Measurements from ENCODE around the gene SERPINA6.
"Not testable (repeated sequence)": the region's sequence is repeated elsewhere in the genome, so short reads cannot be mapped to it uniquely, and the experiment has no call there.

Gene SERPINA6

DNA sequence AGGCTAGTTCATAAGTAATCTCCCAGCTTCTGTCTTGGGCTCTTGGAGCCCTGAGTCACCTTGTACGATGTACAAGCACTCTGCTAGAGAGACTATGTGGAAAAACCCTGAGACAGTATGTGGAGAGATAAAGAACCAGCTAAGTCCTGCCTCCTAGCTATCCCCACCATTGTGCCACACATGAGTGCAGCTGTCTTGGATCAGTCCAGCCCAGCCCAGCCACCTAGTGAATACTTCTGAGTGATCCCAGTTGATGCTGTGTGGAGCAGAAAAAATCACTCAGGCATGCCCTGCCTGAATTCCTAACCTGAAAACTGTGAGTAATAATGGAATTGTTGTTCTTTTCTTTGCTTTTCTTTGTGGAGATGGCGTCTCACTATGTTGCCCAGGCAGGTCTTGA, 5.1 kb upstream of the SERPINA6 start:
- no peak for DNase-seq (ENCODE audit: low read depth in 2 of 2)

DNA sequence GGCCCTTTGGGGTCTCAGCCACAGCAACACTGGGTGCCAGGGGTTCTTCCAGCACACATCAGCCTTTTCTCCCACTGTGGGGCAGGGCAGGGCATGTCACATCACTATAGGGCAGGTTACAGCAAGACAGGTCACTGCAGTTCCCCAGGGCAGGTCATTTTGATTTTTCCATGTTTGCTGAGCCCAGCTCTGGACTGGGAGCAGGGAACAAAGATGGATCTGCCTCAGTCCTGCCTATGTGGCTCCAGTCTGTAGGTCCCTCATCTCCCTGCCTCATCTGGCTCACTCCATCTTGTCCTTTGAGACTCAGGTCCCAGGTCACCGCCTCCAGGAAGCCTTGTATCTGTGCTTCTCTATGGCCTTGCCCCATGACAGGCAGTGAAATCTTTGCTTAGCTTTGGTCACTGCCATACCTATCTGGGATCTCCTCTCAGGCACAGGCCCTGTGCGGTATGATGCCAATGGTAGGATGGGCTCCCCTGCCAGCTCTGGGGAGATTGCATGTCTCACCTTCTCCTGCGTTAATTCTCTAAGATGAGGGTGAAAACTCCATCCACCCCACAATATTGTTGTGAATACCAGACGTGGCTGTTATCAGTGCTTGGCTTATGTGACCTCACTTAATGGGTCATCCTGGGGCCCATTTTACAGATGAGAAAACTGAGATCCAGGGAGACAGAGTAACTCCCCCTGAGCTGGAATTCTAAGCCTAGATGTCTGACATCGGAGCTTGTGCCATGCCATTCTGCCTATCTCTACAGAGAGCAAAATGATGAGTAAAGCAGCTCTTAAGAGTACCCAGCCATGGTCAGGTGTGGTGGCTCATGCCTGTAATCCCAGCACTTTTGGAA, 1.5 kb downstream of the SERPINA6 start:
- no peak for DNase-seq (ENCODE audit: low read depth in 2 of 2)

DNA sequence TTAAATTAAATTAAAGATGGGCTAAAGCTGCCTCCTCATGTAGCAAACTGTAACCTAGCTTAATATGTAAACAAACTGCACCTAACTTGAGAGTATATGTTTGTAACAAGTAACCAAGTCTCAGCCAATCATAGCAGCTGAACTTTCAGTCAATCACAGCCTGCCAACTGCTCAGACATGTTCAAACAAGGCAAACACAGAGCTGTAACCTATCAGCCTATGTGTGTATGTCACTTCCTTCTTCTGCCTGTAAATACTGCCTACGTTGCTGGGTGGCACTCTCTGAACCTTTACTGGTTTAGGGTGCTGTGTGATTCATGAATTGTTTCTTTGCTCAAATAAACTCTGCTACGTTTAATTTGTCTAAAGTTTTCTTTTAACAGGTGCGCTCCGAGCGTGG, 2.9 kb downstream of the SERPINA6 start:
- DNase-seq (ENCODE audit: low read depth in 2 of 2): no peak

DNA sequence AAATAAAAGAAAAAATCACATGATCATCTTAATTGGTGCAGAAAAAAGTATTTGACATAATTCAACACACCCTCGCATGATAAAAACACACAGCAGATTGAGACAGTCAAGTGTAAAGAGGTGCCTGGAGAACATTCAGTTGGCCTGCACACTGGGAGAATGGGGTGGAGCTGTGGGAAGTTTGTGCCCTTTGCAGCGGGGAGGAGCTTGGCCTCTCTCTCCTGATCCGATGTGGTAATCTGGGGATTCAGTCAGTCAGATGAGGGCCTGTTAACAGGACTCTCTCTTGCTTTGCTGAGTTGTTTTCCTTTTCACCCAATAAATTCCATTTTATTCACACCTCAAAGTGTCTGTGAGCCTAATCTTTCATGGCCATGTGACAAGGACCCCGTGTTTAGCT, 5.9 kb downstream of the SERPINA6 start:
- DNase-seq (ENCODE audit: low read depth in 2 of 2): no peak

DNA sequence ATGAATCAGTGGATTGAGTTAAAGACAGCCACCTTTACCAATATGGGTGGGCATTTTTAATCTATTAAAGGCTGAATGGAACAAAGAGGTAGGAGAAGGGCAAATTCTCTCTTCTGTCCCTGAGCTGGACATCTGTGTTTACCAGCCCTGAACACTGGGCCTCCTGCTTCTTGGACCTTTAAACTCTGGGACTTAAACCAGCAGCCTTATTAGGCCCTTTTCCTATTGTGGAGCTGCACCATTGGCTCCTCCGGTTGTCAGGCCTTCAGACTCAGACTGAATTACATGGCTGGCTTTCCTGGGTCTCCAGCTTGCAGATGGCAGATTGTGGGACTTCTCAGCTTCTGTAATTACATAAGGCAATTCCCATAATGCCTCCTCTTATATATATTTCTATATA, 6.4 kb downstream of the SERPINA6 start:
- no peak for DNase-seq (ENCODE audit: low read depth in 2 of 2)

DNA sequence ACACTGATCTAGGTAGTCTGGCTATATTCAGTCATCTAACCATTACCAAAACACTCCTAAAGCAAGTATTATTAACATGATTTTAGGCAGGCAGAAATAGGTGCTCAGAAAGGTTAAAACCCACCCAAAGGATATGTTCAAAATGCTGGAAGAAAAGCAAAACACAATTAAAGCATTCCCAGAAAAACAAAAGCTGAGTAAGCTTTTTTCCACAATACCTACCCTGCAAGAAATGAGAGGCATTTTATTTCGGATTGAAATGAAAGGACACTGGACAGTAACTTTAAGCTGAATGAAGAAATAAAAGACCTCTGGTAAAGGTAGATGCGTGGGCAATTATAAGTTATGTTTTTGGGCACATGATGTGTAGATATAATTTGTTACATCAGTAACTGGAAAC, 8.2 kb downstream of the SERPINA6 start:
- no peak for DNase-seq (ENCODE audit: low read depth in 2 of 2)

DNA sequence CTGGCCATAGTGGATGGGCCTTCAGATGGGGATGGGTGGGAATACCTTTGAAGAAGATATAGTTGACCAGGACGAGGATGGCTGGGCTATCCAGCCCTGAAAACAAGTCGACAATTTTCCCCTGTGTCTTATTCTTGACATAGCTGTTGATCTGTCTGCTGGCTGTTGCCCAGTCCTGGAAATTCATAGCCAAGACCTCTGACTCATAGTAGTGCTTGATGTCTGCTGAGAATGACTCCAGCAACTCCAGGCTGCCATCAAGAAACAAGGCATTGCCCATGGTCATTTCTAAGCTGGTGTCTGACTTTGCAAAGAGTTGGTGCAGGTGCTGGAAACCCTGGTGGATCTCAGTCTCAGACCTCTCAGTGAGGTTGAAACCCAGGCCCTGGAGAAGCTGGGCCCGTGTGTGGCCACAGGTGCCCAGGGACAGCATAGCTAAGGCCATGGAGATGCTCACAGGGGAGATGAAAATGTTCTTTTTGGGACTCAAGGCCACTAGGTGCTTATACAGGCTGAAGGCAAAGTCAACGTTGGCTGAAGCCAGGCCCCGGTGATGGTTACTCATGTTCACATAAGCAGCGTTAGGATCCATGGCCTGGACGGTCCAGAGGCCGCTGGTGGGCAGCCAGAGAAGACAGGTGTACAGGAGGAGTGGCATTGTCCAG, 9.0 kb downstream of the SERPINA6 start:
- no peak for DNase-seq (ENCODE audit: low read depth in 2 of 2)

DNA sequence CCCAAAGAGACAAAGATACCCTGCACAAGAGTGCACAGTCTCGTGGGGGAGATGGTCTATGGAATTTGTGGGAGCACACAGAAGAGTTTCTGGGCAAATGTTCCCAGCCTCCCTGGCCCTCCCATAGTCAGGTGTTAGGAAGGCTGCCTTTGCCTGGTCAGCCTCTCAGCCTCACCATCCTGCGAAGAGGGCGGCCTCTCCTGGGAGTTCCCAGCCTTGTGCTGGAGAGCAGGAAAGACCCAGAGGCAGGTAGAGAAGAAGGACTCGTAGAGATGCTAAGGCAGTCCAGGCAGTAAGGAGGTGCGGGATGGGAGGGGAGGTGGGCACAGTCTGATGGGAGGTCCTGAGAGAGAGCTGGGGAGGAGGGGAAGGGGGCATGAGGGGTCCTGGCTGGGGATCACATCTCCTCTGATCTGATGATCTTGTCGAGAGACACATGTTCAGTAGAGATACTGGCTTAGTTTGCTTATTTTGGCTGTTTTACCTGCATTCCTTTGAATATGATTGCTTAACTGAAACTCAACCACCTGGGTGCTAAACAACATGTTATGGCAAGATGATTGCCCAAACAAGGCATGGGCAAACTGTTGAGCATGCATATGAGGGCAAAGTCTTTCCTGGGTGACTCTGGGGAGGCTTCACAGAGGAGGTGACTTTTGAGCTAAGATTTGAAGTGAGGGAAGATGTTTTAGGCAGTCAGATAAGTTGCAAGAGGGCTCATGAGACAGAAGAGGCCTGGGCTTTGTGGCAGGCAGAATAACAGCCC, 10.5 kb downstream of the SERPINA6 start:
- DNase-seq (ENCODE audit: low read depth in 2 of 2): no peak

DNA sequence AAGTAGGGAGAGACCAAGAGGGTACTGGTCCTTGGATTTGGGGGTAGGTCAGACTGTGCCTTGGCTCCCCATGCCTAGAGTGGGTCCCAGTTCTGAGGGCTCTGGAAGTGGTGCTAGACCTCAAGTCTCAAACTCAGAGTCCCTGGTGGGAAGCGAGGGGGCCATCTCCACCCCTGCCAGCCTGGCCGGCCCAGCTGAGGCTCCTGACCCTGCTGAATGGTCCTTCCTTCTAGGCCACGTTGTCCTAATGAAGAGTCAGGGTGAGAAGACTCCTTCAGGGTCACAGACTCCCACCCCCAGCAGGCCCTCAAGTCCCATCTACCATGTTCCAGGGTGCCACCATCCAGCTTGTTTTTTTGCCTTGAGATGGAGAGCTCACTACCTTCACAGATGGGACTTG, 12.9 kb downstream of the SERPINA6 start:
- DNase-seq (ENCODE audit: low read depth in 2 of 2): no peak

DNA sequence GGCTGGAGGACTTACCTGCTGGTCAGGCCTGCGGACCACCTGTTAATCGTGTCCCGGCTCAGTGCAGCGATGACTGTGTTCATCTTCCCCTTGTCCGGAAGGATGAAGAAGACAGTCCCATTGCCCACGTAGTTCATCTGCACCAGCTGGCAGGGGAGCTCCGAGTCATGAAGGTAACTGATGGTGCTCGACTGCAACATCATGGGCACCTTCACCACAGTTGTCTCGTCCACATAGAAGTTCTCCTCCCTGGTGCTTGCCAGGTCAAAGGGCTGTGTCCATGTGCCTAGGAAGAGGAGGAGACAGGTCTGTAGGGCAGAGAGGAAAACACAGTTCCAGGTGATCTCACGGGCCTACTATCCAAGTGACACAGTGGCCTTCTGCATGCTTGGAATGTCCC, 13.4 kb downstream of the SERPINA6 start:
- DNase-seq (ENCODE audit: low read depth in 2 of 2): no peak

DNA sequence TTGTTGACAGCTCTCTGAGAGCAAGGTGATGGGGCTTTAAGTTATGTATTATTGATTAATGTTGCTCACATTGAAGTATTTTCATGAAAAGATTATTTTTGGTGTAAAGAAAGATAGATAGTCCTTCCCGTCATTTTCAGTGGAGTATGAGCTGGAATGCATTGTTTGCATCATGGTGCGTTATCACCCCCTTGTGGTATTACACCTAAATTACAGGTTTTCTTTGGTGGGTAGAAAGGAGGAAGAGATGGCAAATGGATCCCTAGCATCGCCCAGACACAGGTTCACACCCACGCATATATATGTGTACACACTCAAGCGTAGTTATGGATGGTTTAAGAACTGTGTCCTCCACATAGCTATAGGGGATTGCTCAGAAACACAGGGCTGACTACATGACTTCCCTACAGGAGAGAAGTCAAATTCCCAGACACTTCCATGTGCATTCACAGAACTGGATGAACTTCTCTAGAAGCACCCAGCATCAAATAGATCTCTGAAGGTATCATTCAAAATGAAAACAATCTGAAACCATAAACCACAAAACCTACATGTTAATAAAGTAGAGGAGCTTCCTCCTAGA, 15.6 kb downstream of the SERPINA6 start:
- no peak for DNase-seq (ENCODE audit: low read depth in 2 of 2)

DNA sequence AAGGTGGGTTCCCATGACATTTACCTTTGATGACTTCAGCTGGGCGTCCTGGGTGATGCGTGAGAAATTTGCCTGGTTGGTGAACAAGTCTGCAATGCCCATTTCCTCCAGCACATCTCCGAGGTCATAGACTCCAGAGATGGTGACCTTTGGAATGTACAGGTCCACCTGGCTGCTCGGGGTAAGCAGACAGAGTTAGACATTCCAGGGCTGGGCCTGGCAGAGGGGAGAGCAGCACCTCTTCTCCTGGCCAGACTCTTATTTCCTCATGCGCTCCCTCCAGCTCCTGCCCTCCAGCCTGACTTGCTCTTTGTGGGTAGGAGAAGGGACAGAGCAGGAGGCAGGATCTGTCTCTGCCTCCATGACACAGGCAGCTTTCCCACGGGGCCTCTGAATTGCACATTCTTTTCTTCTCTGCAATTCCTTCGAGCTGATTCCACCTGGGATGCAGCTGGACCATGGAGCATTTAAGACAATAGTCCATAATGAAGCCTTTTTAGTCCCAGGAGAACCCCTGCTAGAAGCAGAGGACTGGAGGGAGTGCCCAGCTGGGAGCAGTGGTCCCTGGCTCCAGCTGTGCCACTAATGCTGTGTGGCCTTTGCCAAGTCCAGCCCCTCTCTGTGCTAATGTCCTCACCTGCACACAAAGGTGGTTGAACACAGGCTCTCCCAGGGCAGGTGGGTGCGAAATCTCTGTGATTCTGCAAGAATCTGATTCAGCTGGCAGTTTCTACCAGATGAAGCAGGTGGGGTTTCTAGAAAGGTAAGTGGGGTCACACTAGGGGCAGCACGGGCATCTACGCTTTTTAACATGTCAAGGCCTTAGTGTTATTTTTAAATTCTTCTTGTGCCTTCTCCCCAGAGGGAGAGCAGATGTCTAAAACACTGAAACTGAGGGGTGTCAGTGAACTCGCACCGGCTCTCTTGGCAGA, 16.8 kb downstream of the SERPINA6 start:
- DNase-seq (ENCODE audit: low read depth in 2 of 2): no peak

DNA sequence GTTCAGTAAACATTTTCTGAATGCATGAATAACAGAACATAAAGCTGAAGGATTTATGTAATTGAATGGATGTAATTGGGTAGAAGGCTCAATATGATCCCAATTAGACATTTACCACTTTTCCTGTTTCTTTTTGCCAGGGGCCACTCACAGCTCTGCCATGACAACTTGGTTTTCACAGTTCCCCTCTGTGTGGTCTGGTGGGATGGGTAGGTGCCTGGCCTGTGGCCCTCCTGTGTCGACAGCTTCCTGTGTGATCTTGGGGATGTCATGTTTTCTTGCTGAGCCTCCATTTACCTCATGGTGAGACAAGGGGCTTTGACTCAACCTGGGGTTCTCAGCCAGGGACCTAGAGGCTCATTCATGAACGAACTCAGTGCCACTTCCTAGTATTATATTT, 17.5 kb downstream of the SERPINA6 start:
- DNase-seq (ENCODE audit: low read depth in 2 of 2): no peak

DNA sequence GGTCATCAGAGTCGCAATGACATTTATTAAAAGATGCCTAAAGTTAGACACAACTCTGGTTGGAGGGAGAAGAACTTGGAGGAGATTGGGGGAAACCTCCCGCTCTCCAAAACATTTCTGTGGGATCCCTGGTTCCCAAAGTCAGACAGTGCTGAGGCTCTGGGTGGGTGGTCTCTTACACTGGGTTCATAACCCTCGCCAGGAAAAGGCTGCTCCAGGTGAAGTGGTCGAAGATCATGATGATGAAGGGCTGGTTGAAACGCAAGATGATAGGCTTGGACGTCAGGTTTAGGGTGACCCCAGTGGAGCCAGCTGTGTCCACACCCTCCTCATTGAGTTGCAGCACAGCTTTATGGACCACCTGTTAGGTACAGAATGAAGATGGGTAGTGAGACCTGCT, 18.9 kb downstream of the SERPINA6 start:
- no peak for DNase-seq (ENCODE audit: low read depth in 2 of 2)

DNA sequence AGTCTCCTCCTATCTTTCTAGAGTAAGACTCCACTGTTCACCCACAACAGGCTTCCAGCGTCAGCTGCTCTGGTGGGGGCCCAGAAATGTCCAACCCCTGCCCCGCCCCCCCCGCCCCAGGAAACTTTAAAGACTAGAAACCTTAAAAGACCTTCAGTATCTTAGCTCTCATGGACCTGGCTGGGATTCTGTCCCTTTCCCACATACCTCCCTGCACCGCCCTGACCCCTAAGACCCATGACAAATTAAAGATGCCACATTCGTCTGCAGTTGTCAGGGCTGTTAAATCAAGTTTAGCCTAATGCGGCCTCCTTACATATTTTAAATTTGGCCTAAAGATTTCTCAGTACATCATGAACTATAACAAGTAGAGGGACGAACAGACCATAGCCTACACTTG, 20.0 kb downstream of the SERPINA6 start:
- no peak for DNase-seq (ENCODE audit: low read depth in 2 of 2)

DNA sequence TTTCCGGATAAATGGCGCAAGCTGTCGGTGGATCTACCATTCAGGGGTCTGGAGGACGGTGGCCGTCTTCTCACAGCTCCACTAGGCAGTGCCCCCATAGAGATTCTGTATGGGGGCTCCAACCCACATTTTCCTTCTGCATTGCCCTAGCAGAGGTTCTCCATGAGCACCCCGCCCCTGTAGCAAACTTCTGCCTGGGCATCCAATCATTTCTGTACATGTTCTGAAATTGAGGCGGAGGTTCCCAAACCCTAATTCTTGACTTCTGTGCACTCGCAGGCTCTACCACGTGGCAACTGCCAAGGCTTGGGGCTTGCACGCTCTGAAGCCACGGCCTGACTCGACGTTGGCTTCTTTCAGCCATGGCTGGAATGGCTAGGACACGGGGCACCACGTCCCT, 25.0 kb downstream of the SERPINA6 start:
- DNase-seq (ENCODE audit: low read depth in 2 of 2): no peak

DNA sequence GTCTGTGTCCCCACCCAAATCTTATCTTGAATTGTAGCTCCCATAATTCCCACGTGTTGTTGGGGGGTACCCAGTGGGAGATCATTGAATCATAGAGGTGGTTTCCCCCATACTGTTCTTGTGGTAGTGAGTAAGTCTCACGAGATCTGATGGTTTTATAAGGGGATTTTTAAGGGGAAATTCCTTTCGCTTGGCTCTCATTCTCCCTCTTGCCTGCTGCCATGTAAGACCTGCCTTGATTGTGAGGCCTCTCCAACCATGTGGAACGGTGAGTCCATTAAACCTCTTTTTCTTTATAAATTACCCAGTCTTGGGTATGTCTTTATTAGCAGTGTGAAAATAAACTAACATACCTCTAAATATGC, 27.0 kb downstream of the SERPINA6 start:
- not testable (repeated sequence) for DNase-seq (ENCODE audit: low read depth in 2 of 2)

DNA sequence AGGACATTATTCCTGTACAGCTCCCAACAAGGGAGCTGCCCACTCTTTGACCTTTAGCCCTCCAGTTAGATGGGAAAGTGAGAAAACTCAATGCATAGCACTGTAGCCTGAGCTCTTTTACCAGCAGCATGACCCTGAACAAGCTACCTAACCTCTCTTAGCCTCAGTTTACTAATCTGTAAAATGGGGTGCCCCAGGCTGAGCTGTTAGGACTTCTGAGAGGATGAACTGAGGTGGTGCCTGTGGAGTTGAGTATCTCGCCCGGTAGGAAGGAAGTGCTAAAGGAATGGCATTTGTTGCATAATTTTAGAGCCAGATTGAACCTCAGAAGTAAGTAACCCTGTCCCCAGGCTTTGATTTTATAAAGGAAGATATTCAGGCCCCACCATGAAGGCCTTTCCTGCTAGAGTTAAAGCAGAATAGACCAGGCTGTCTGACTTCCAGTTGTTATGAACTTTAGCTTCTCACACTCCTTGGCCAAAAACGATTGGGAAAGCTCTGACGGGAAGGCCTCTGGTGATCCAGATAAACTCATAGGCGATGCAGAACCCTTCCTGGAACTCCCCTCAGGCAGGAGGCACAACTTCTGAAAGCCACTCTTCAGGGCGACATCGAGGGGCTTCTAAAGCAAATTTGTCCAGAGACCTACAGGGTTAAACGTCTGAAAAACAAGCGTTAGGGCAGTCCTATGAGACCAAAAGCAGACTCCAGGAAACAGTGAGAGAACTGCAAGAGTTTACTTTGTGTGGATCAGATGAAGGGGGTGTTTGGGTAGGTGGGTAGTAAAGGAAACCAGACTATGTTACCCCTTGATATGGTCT, 27.6 kb downstream of the SERPINA6 start:
- DNase-seq (ENCODE audit: low read depth in 2 of 2): no peak

DNA sequence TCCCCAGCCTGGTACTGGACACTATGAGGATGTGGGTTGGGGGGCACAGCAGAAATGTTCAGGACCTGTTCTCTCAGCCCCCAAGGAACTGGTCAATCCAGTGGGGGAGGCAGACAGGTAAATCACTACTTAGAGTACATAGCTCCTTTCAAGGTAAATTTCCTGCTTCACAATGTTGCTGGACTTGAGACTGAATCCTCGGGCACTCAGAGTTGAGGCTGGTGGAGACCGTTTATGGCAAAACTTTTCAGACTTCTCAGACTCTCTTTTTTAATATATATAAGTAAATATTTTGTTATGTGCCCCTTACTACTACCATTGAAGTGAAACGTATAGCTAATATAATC, 29.6 kb downstream of the SERPINA6 start:
- no peak for DNase-seq (ENCODE audit: low read depth in 2 of 2)

DNA sequence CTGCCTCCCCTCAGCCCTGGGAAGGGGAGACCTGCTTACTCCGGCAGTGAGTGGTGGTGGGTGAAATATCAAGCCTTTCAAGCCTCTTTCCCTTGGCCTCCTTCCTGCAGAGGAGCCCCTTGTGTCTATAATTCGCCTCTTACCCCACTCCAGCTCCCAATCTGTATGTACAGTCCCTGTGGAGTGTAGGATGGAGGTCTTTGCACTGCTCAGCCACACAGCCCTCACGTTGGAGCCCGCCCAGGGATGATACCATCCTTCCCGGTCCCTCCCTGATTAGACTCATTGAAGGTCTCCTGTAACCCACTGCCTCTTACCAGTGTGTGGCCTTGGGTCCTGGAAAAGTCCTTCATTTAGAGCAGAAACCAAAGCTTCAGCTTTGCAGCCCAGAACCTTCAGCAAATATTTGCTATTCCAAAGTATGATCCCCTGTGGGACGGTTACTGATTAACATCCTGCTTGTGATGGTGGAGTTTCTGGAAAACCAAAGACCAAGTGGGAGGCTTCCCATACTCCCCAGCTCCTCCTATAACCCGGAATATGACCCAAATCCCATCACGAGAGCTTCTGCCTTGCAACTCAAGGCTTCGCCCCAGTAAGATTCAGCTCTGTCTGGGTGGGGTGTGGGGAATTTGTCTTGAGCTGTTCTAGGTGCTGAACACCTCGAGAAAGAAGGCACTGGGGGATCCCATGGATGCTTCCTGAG, 30.1 kb downstream of the SERPINA6 start, which contains the start of gene SERPINA10:
TSS of gene SERPINA10 (minus strand) at position 397 of the 706 bp plus-strand sequence. CDS start 2,675 bp downstream, outside the sequence.
- no peak for DNase-seq (ENCODE audit: low read depth in 2 of 2)
